IPS-18c (cell line): ENCODE results near the gene PLD2.
"Not testable (repeated sequence)": the region's sequence is repeated elsewhere in the genome, so short reads cannot be mapped to it uniquely, and the experiment has no call there.

Experiments used
- H3K4me3 ChIP-seq: 2 replicates; pipeline ENCODE4 v1.7.0; 2013; ENCODE audit warnings: low read depth, mild to moderate bottlenecking, low read length, moderate library complexity; ENCODE audit not compliant: insufficient read depth
- H3K9me3 ChIP-seq: one replicate; pipeline ENCODE4 v1.6.1; 2013; ENCODE audit warnings: mild to moderate bottlenecking, low read length, moderate library complexity; ENCODE audit not compliant: control insufficient read depth, insufficient read depth

Gene PLD2

DNA sequence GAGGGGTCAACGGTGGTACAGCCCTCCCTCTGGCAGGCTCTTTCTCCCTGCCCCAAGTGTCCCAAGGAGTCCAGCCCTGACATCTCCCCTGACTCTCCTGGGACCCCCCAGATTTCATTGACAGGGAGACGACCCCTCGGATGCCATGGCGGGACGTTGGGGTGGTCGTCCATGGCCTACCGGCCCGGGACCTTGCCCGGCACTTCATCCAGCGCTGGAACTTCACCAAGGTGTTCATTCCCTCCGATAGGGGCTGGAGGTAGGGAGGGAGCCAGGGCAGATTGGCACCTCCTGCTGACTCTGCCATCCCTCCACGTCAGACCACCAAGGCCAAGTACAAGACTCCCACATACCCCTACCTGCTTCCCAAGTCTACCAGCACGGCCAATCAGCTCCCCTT lies 9.9 kb downstream of the PLD2 start:
- Histone ChIP-seq H3K9me3 (no peaks in the 10 kb centered on the region), H3K4me3 (no peak overlapping the region)

DNA sequence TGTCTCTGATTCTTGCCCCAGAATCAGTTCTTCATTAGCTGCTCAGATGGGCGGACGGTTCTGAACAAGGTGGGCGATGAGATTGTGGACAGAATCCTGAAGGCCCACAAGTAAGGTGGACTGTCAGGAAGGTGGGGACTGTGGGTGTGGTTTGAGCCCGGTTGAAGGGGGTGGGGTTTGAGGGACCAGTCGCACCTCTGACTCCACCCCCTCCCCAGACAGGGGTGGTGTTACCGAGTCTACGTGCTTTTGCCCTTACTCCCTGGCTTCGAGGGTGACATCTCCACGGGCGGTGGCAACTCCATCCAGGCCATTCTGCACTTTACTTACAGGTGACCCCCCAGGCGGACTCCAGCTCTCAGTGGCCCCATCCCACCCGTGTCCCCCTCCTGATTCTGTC lies 11.3 kb downstream of the PLD2 start:
- H3K4me3 ChIP-seq, result no peak overlapping the region

DNA sequence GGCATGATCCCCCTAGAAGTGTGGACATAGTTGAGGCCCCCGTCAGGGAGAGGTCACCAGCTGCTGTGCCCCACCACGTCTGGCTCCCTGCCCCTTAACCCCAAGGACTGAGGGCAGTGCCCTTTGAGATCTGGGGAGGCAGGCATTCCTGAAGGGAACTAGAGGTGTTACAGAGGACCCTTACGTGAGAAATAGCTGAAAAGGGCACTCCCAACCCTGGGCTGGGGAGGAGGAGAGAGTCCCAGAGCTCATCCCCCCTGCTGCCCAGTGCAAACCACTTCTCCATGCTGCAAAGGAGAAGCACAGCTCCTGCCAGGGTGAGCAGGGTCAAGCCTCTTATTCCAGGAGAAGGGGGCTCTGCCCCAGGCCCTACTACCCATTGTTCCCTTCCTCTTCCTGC lies 15.9 kb downstream of the PLD2 start:
- Histone ChIP-seq H3K4me3 (no peak overlapping the region), H3K9me3 (no peaks in the 10 kb centered on the region)

More for the DNA sequence above, 11.3 kb downstream of the PLD2 start:
- H3K9me3 ChIP-seq, result no peaks in the 10 kb centered on the region

DNA sequence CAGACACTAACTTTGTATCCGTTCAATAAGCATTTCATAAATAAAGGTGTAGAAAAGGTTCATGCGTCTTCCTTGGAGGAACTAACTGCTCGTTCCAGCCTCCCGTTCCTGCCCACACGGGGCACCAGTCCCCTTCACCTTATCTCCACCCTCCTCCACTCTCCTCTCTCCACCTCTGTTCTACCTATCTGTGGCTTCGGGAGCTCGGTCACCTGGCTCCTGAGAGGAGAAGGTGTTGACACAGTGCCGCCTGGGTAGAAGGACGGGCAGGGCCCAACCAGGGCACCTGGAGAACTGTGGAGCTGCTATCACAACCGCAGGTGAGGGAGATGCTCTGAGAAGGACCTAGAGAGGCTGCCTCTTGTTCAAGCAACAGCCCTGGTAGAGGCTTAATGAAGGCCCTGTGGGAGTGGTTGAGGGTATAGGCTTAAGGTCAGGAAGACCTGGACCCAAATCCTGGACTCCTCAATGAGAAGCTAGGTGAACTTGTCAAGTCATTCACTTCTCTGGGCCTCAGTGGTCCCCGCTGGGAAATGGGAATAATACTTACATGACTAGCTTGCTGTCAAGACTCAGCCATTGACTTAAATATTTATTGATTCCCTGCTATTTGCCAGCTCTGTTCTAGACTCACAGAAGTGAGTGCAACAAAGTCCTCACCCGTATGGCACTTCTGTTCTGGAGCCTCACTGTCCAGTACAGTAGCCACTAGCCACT lies 16.6 kb downstream of the PLD2 start:
- Histone ChIP-seq H3K4me3 (no peak overlapping the region), H3K9me3 (no peaks in the 10 kb centered on the region)

DNA sequence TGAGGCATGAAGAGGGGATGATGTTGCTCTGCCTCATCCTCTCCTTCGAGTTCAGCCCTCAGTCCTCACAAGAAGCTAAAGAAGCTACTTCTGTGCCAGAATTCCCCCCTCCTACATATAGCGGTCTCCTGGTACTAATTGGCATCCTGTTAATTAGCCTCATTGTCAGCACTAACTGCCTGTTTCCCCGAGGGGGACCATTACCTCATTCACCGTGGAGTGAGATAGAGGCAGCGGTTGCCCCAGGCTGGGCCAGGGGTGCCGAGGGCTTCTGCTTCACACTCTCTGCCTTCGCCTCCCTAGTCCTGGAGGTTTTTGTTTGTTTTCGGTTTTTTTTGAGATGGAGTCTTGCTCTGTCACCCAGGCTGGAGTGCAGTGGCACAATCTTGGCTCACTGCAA lies 20.4 kb downstream of the PLD2 start:
- H3K4me3 ChIP-seq, result no peak overlapping the region
- H3K9me3 ChIP-seq, result no peaks in the 10 kb centered on the region

DNA sequence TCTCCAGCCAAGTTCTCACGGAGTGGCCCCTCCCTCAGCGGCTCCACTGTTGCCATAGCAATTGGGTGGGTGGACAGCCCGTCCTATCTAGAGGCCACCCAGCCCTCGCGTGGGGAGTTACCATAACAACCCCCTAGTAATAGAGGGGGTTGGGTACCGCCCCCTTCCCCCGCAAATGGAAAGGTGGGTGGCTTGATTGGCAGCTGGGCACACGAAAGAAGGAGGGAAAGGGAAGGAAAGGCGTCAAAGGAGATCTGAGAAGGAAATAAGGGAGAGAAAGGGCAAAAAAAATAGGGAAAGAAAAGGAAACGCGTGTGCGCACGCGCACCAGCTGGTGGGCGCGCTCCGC lies 25.9 kb downstream of the PLD2 start:
- not testable (repeated sequence) for H3K9me3 ChIP-seq
- peak overlapping the region; percentile 86 for H3K4me3 ChIP-seq

DNA sequence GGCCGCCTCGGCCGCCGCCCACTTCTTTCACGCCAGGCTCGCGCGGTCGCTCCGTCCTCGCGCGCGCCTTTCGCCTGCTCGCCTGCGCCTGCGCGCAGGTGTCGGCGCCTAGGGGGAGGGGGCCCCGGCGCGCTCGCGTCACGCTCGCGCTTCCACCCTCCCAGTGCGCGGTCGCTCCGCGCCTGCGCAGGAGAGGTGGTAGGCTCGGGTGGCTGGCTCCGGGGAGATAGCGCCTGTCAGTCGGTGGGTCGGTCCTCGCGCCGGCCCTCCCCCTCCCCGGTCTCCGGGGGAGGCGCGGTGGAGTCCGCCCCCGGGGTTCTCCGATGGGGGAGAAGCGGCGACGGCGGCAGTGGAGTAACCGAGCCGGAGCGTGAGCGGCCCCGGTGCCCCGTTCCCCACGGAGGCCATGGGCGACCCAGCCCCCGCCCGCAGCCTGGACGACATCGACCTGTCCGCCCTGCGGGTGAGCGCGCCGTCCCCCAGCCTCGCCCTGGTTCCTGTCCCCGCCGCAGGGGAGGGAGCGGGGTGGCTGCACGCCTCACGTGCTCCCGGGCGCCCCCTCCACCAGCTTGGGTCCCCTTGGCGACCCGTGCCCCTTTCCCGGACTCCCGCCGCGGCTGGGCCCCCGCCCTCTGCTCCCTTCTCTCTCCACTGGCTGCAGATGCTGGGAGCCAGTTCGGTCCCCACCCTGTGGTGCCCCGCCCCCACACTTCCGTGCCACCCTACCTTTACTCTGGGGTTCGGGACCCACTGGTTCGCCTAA lies 26.4 kb downstream of the PLD2 start, which contains the start of gene MINK1:
Gene MINK1 (plus strand): TSS at position 163 of the 763 bp plus-strand sequence. CDS start 244 bp downstream, at position 407.
- no peaks in the 10 kb centered on the region for H3K9me3 ChIP-seq
- H3K4me3 ChIP-seq, result peak within 1 kb of the TSS; percentile 86

DNA sequence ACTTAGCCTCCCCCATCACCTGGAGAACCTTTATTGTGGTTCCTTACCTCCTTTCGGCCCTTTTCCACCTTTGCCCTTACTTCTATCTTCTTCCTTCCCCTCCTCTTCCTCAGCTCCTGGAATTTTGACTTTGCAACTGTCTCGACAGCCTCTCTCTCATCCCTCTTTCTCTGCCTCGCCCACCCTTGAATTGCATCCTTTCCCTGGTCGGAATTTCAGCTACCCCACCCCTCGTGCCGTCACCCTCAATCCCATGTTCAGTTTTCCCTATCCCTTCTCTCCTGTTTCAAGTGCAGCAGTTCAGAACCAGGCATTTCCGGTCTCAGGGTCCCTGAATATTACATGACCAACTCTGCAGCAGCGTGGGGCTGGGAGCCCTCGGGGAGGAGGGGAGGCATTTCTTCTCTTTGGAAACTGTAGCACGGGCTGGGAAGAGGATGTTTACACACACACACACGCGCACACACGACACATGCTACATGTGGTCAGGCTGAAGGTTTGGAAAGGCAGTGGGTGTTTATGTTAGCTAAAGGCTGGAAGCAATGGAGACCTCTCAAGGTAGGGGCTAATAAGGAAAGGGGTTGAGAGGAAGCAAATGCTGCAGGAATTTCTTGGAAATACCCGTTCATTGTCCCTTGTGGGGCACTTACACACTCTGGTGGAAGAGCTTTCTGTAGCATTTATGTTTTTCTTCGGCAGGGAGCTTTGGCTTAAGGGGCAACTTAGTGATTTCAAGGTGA lies 27.2 kb downstream of the PLD2 start:
- H3K4me3 ChIP-seq, result peak overlapping the region; percentile 86
- no peaks in the 10 kb centered on the region for H3K9me3 ChIP-seq

DNA sequence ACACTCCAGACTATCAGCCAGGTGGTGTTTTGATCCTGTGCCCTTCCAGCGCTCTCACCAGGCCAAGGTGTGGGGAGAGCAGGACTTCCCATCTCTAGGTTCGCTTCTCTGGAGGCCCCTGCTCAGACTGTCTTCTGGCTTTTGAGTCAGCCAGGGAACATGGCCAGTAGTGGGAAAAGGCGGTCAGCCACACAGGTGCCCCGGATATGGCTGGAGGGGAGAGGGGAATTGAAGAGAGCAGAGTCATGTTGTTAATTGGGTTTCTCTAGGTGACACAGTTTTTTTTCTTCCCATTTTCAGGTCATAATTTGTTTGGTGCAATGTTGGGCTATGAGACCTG lies 27.7 kb downstream of the PLD2 start:
- Histone ChIP-seq H3K9me3 (no peaks in the 10 kb centered on the region), H3K4me3 (peak overlapping the region; percentile 86)

DNA sequence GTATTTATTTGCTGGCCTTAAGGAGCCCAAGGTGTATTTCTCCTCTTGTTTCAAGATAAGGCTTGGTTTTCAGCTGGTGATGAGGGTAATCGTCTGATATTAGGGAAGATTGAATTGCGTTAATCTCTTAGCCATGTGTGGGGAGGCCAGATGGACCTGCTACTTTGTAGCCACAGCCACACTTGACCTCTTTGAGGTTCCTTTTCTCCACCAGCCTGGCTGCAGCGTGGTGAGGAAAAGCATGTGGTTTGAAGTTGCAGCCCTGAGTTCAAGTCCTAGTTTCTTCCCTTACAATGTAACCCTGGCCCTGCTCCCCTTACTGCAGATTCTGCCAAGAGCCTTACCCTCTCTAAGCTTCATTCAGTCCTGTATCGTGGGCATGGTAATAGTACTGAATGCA lies 29.3 kb downstream of the PLD2 start:
- H3K4me3 ChIP-seq, result no peak overlapping the region
- no peaks in the 10 kb centered on the region for H3K9me3 ChIP-seq

DNA sequence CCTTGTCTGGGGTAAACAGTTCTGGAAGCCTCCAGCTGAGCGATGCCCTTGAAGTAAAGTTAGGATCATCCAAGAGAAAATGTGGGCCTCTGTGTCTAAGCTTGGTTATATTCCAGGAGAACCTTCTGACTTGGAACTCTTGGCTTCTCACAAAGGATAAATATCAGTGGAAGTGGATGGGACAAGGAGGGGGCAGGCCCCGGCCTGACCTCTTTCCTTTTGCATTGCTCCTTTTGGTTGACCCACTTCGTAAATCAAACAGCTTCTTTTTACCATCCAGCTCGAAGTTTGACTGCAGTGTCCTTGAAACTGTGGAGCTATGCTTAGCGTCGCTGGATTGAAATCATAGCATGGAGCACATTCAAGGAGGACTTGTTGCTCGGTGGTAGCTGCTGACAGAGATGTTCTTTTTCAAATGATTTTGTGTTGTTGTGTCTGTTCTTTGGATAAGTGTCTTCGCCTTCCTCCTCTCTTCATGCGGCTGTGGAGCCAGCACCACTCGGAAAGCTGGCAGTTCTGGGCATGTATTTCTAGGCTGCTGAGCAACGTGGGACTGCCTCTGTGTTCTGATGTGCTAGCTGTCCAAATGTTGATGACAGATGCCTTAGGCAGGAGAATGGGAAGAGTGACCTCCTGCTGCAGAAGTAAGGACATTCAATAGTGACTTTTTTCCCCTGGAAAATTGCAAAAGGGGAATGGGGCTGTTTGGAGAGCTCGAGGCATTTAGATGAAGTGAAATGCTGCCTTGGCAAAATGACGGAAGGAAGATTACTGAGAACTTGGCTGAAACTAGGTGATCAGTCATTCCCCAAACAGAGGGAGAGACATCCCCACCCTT lies 30.7 kb downstream of the PLD2 start:
- no peak overlapping the region for H3K4me3 ChIP-seq
- H3K9me3 ChIP-seq, result no peaks in the 10 kb centered on the region

DNA sequence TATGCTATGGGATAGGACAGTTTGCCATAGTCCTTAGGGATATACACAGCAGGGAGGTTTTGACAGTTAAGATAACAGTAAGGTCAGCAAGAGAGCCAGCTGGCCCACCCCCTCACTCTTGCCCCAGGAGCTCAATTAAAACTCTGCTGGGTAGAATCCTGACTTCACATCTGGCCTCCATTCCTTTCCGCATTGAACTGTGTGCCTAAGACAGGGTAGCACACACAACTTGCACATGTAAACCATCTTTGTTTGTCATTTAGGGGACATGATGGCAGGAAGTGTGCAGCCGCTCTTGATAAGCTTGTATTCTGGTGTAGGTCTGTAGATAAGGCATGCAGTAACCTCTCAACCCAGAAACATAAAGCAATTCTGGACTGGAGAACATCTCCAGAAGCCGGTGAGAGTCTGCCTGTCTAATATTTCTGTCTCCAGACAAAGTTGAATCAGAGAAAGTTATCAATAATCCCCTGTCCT lies 31.4 kb downstream of the PLD2 start:
- H3K9me3 ChIP-seq, result no peaks in the 10 kb centered on the region
- H3K4me3 ChIP-seq, result no peak overlapping the region

DNA sequence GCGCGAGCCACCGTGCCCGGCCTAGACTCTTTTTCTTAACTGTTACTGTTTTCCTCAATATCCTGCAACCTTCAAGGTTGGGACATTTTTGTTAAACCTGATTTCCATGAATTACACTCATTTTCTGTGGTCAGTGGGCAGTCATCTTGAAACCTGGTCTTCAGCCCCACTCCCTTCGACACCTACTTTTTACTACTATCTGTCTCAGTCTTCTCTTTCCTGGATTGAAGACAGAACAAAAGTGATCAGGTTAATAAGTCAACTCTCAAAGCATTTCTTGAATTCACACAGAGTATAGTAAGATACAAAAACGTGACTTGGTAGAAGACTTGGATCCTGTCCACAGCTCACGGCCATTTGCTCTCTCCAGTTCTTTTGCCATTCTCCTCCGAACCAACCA lies 32.3 kb downstream of the PLD2 start:
- no peaks in the 10 kb centered on the region for H3K9me3 ChIP-seq
- no peak overlapping the region for H3K4me3 ChIP-seq

DNA sequence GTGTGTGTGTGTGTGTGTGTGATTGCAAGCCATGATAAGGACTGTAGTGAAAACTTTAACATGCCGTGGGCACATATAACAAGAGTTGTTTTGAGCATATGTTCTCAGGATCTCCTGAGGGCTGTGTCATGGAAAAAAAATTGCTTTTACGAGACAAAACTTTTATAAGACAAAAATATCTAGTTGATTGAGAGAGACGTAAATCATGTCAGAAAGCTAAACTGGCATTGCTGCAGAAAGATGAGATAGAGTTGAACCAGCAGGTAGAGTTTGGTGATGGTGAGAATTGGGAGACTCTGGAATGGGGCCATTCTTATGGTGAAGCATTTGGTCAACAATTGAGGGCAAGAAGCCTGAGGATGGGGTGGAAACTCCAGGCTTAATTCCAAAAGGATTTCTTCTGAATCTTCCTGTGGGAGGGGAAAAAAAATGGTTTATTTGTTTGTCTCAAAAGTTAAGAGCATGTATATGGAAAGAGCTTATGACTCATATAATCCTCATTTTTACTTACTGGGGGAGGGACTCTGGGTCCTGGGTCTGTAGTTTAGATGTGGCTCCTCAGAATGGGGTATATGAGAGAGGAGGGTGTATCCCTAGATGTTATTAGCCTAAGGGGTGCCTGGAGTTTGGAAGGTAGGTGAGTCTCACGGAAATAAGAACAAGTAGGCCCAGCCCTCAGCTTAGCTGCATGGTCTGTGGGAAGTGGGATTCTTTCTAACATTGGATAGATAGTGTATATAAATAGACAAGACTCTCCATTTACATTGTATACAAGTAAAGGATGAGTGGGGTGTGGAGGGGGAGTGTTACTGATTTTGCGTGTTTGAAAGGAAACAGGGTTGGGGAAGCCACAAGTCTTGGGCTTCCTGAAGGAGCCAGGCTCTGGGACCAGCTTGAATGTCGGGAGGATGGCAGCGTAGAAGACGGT lies 33.3 kb downstream of the PLD2 start:
- Histone ChIP-seq H3K9me3 (no peaks in the 10 kb centered on the region), H3K4me3 (no peak overlapping the region)

DNA sequence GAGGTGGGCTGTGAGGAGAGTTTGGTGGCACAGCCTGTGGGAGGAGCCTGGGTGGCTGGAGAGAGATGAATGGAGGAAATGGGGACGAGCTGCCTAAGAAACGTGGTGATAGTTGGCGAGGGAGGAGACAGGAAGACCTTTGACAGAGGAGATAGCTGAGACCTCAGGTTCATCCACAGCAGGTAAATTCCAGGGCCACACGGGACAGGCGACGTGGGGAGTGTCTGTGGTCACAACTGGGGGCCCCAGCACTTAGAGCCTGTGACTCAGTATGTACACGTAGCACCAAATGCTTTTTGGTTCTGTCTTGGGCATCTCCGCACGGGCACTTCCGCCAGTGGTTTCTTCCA lies 33.9 kb downstream of the PLD2 start:
- H3K9me3 ChIP-seq, result no peaks in the 10 kb centered on the region
- no peak overlapping the region for H3K4me3 ChIP-seq

DNA sequence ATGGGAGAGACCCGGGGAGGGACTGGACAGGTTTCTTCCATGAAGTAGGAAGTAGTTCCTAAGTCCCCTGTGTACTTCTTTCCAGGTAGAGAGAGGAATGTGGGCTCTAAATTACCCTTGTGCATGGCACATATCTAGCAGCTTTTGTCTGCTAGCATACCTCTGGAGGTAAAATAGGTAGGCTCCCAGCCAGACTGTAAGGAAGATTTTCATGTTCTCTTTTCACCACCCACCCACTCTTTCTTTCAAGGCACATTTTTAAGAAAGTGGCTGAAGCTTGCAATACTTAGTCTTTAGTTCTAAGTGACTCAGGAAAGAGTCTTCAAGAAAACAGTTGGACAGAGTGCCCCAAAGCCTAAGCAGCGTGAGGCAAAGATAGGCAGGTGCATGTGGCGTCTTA lies 35.4 kb downstream of the PLD2 start:
- Histone ChIP-seq H3K9me3 (no peaks in the 10 kb centered on the region), H3K4me3 (no peak overlapping the region)
